A549 (cell line): Measurements from ENCODE around the gene PML. TPM values are rescaled to one million over a fixed set of nuclear protein-coding genes. Genes with fewer than 3 reads are reported as not detected.

ENCODE experiments used
- ATAC-seq, 2 experiments: fragments of 200-7000 bp in 1 of 2; fragments of >200 bp in 1 of 2; cut with Nextera tagmentation in 1 of 2; cut with Tn5 transposase in 1 of 2; 3 replicates each; pipeline versions ENCODE4 v1.8.0 to v1.9.1; 2018 to 2020; ENCODE audit warnings: mild to moderate bottlenecking in 1 of 2, moderate library complexity in 1 of 2
- CTCF ChIA-PET: fragments of 300-600 bp; sonication (Branson Sonifier 250); formaldehyde crosslinking; extraction: SDS; loops from one replicate; lab custom pipeline; 2021; ENCODE audit warnings: antibody characterized with exemption, inconsistent platforms; lab: Yijun Ruan, JAX
- POLR2A ChIA-PET: fragments of 350-600 bp; formaldehyde crosslinking; extraction: SDS; loops from one replicate; lab custom pipeline; 2021; ENCODE audit warnings: antibody characterized with exemption, inconsistent platforms; lab: Yijun Ruan, JAX
- DNase-seq, 2 experiments: peaks; one replicate each; pipeline versions ENCODE4 v3.0.0 to v3.0.0-alpha.2; 2011 to 2016; ENCODE audit warnings: low read depth in 1 of 2, low spot score in 1 of 2
- FAIRE-seq: peaks from 2 replicates; lab custom pipeline; 2011; peaks lifted over from hg19 to GRCh38; lab: Jason Lieb, UNC
- H3K27ac ChIP-seq, 2 experiments: fragments of >200 bp; sonication (Bioruptor Twin); formaldehyde crosslinking; 3 replicates each; pipeline ENCODE4 v1.5.1; 2016 to 2017
- H3K4me1 ChIP-seq: fragments of >200 bp; sonication (Bioruptor Twin); formaldehyde crosslinking; 3 replicates; pipeline ENCODE4 v1.6.1; 2016
- H3K4me2 ChIP-seq: fragments of >200 bp; sonication (Bioruptor Twin); formaldehyde crosslinking; 3 replicates; pipeline ENCODE4 v1.6.1; 2016
- H3K4me3 ChIP-seq: fragments of >200 bp; sonication (Bioruptor Twin); formaldehyde crosslinking; 3 replicates; pipeline ENCODE4 v1.5.1; 2016
- H3K9me3 ChIP-seq: fragments of >200 bp; sonication (Bioruptor Twin); formaldehyde crosslinking; 3 replicates; pipeline ENCODE4 v1.6.1; 2016
- BCL3 ChIP-seq: fragments of >200 bp; sonication (Bioruptor Twin); formaldehyde crosslinking; IDR thresholded peaks from 3 replicates; pipeline ENCODE4 v1.6.1; 2016
- CBX8 ChIP-seq: fragments of 200-600 bp; sonication (generic); IDR thresholded peaks from 2 replicates; pipeline ENCODE4 v1.6.1; 2016
- CEBPB ChIP-seq, 2 experiments: fragments of >200 bp in 1 of 2; sonication (Bioruptor Twin) in 1 of 2; formaldehyde crosslinking in 1 of 2; IDR thresholded peaks; 2 replicates each; pipeline ENCODE4 v1.6.1; 2012 to 2016
- CTCF ChIP-seq: fragments of >200 bp; sonication (Bioruptor Twin); formaldehyde crosslinking; IDR thresholded peaks from 3 replicates; pipeline ENCODE4 v1.5.1; 2016
- FOSB ChIP-seq: fragments of 250-450 bp; sonication (Bioruptor Pico); IDR thresholded peaks from 2 replicates; pipeline ENCODE4 v1.5.0; 2020; ENCODE audit warnings: mild to moderate bottlenecking, moderate library complexity
- FOSL2 ChIP-seq, 2 experiments: fragments of 450-650 bp in 1 of 2; fragments of >200 bp in 1 of 2; sonication (Bioruptor Twin) in 1 of 2; formaldehyde crosslinking; IDR thresholded peaks; 2 replicates each; pipeline versions ENCODE4 v1.5.0 to v1.6.1; 2016 to 2020; ENCODE audit warnings: mild to moderate bottlenecking in 1 of 2, moderate library complexity in 1 of 2
- FOXS1 ChIP-seq: fragments of 250-450 bp; sonication (Bioruptor Pico); IDR thresholded peaks from 2 replicates; pipeline ENCODE4 v1.5.0; 2020; ENCODE audit warnings: mild to moderate bottlenecking, moderate library complexity
- HES2 ChIP-seq: fragments of >200 bp; sonication (Bioruptor Twin); formaldehyde crosslinking; IDR thresholded peaks from 2 replicates; pipeline ENCODE4 v1.6.1; 2016
- HMGXB4 ChIP-seq: fragments of 250-450 bp; sonication (Bioruptor Pico); IDR thresholded peaks from 2 replicates; pipeline ENCODE4 v1.5.0; 2021; ENCODE audit warnings: mild to moderate bottlenecking, moderate library complexity, borderline replicate concordance
- JUN ChIP-seq, 2 experiments: fragments of >200 bp; sonication (Bioruptor Twin); formaldehyde crosslinking; IDR thresholded peaks; 2 replicates in 1 of 2; 3 replicates in 1 of 2; pipeline ENCODE4 v1.6.1; 2016 to 2017
- JUNB ChIP-seq: fragments of >200 bp; sonication (Bioruptor Twin); formaldehyde crosslinking; IDR thresholded peaks from 2 replicates; pipeline ENCODE4 v1.6.1; 2016
- MAX ChIP-seq: IDR thresholded peaks from 2 replicates; pipeline ENCODE4 v1.6.1; 2012
- NFE2L2 ChIP-seq: fragments of 150-350 bp; conservative IDR thresholded peaks from 2 replicates; pipeline ENCODE4 v1.6.1; 2014; ENCODE audit warnings: low read length
- NR3C1 ChIP-seq: fragments of >200 bp; sonication (Bioruptor Twin); formaldehyde crosslinking; IDR thresholded peaks from 3 replicates; pipeline ENCODE4 v1.6.1; 2017
- PBX3 ChIP-seq: IDR thresholded peaks from 2 replicates; pipeline ENCODE4 v1.6.1; 2012
- PHF8 ChIP-seq: fragments of 200-600 bp; sonication (generic); IDR thresholded peaks from 2 replicates; pipeline ENCODE4 v1.6.1; 2016; ENCODE audit warnings: low read depth, mild to moderate bottlenecking, antibody characterized with exemption, moderate library complexity, borderline replicate concordance
- REST ChIP-seq: fragments of 200-600 bp; sonication (generic); IDR thresholded peaks from 2 replicates; pipeline ENCODE4 v1.6.1; 2016; ENCODE audit warnings: antibody characterized with exemption, mild to moderate bottlenecking, moderate library complexity
- RFX5 ChIP-seq: fragments of 450-650 bp; IDR thresholded peaks from 2 replicates; pipeline ENCODE4 v1.7.1; 2014; ENCODE audit warnings: antibody characterized with exemption, mild to moderate bottlenecking, moderate library complexity
- SMC3 ChIP-seq: fragments of >200 bp; sonication (Bioruptor Twin); formaldehyde crosslinking; IDR thresholded peaks from 3 replicates; pipeline ENCODE4 v1.6.1; 2018; ENCODE audit warnings: inconsistent platforms
- ZC3H11A ChIP-seq: fragments of 450-650 bp; IDR thresholded peaks from 2 replicates; pipeline ENCODE4 v1.6.1; 2014; ENCODE audit warnings: antibody characterized with exemption, mild to moderate bottlenecking
- ZSCAN20 ChIP-seq: fragments of 250-450 bp; sonication (Bioruptor Pico); IDR thresholded peaks from 2 replicates; pipeline ENCODE4 v1.8.0; 2022; ENCODE audit warnings: mild to moderate bottlenecking, moderate library complexity
- WGBS: methylation state at CpG from one replicate; pipeline ENCODE4 v1.1.6; 2017; ENCODE audit errors: missing lambda C conversion rate; 5-methylcytosine and 5-hydroxymethylcytosine counted together
- polyA plus RNA-seq, 4 experiments: library from polyadenylated mRNA; depleted of rRNA in 3 of 4; stranded (reverse); fragments of >200 nt; fragmentation: RNase III in 1 of 4; extraction: RNeasy Plus Mini Kit Qiagen cat#74134 plus additional on column Dnase treatment in 1 of 4; gene quantifications; 2 replicates in 3 of 4; 3 replicates in 1 of 4; pipeline ENCODE4 v1.2.3, GENCODE V29; 2011 to 2017

Gene PML
- polyA plus RNA-seq, 2 of the 4 experiments (the other 2 are of a cell fraction): 2.1 to 8.5 TPM

- H3K27ac ChIP-seq: peak overlapping the region in 1 of 2 experiments; percentile 76; a peak in 3 of 6 replicates
- DNase-seq (peak in 1 of 2 experiments; percentile 38), ATAC-seq (no peak), FAIRE-seq (no peak)
- H3K4me2 ChIP-seq: 0 out of 3 replicates have a peak overlapping the region, but pooled peaks have one; percentile 23
- CTCF ChIA-PET: interaction anchor here (0.8 to 2.2 kb wide), 3 partner anchors 10 to 320 kb away, joined by 3 to 8 read pairs (median 5); no protein-coding TSS in a partner anchor
- POLR2A ChIA-PET: no interaction called here
- WGBS: 47% methylated on average over 7 of the region's 9 CpGs
- TF ChIP-seq HES2 (no peak), CEBPB (IDR thresholded peaks at IDR 0.05) (no peak), FOXS1 (CRISPR knock-in tag) (no peak), SMC3 (no peak)
- no peak overlapping the region for H3K4me3 ChIP-seq
- H3K4me1 ChIP-seq: peaks cover 42% of the 10 kb centered on the region
- H3K9me3 ChIP-seq: no peaks in the 10 kb centered on the region
Measured at GRCh38 chr15:73987681-73988444, 6.7 kb upstream of the PML start.

GRCh38 chr15:73988445-73988969, 6.0 kb upstream of the PML start:
- Histone ChIP-seq H3K4me2 (0 out of 3 replicates have a peak overlapping the region, but pooled peaks have one; percentile 23), H3K27ac (peak overlapping the region; percentile 66 to 76; a peak in 4 of 6 replicates), H3K4me3 (no peak overlapping the region)
- CTCF ChIA-PET: interaction anchor here (1.4 to 2.2 kb wide), 2 partner anchors 10 to 319 kb away, joined by 5 to 8 read pairs; no protein-coding TSS in a partner anchor
- no peak for FAIRE-seq
- TF ChIP-seq JUN (IDR thresholded peaks at IDR 0.05) (no peak), RFX5 (no peak), BCL3 (no peak), CTCF (no peak), MAX (no peak), PHF8 (no peak), ZSCAN20 (CRISPR knock-in tag) (no peak), SMC3 (no peak), HMGXB4 (CRISPR knock-in tag) (no peak), FOSL2 (IDR thresholded peaks at IDR 0.05) (no peak), FOSL2 (CRISPR knock-in tag; IDR thresholded peaks at IDR 0.05) (no peak), NR3C1 (no peak), REST (no peak), FOSB (CRISPR knock-in tag) (no peak), CBX8 (no peak), JUNB (no peak), ZC3H11A (no peak), PBX3 (no peak), NFE2L2 (no peak)
- TF ChIP-seq, all 56 proteins: peak for 0
- H3K4me1 ChIP-seq: peaks cover 35% of the 10 kb centered on the region
- no peaks in the 10 kb centered on the region for H3K9me3 ChIP-seq
- POLR2A ChIA-PET: no interaction called here
- DNase-seq: no peak
- 96% methylated on average over 8 of the region's 13 CpGs for WGBS
- ATAC-seq: no peak
